Activated T-helper 2 cell treated with anti-CD3 and anti-CD28 coated beads, Interferon-gamma antibody, Interleukin-2, Interleukin-4, amounts not matched to agents 10 μg/mL and 5 μg/mL and 100 μg/mL, durations not matched to agents 14 hours and 24 hours and 36 hours (primary cell): ENCODE results near the gene RLIM. TPM values are rescaled to one million over a fixed set of nuclear protein-coding genes. Genes with fewer than 3 reads are reported as not detected.
A peak's percentile ranks its signal among the peaks of the same experiment; 100 is the strongest.

Experiments
- DNase-seq: peaks from one replicate; pipeline ENCODE4 v3.0.0; 2021; ENCODE audit warnings: low spot score
- H3K27ac Mint-ChIP-seq: one replicate; pipeline ENCODE4 v1.8.0; 2021; ENCODE audit warnings: mixed read lengths
- H3K27me3 Mint-ChIP-seq: one replicate; pipeline ENCODE4 v1.8.0; 2021; ENCODE audit warnings: low read depth, mixed read lengths
- H3K36me3 Mint-ChIP-seq: one replicate; pipeline ENCODE4 v1.8.0; 2021; ENCODE audit warnings: low read depth, mixed read lengths
- H3K4me1 Mint-ChIP-seq: one replicate; pipeline ENCODE4 v1.8.0; 2021; ENCODE audit warnings: low read depth, mixed read lengths
- H3K4me3 Mint-ChIP-seq: one replicate; pipeline ENCODE4 v1.8.0; 2021; ENCODE audit warnings: low read depth, mild to moderate bottlenecking, moderate library complexity, mixed read lengths
- H3K9me3 Mint-ChIP-seq: one replicate; pipeline ENCODE4 v1.8.0; 2021; ENCODE audit warnings: mixed read lengths
- intact Hi-C: fragments of 100-400 bp; cut with micrococcal nuclease; formaldehyde crosslinking; loops from one replicate; pipeline ENCODE4 v1.15.1; 2023
- total RNA-seq: library from RNA; stranded (reverse); gene quantifications from 2 replicates; pipeline ENCODE4 v1.2.3, GENCODE V29; 2022

The RLIM gene
- total RNA-seq, 1 donor from 2014 or later: 38.7 TPM

DNA sequence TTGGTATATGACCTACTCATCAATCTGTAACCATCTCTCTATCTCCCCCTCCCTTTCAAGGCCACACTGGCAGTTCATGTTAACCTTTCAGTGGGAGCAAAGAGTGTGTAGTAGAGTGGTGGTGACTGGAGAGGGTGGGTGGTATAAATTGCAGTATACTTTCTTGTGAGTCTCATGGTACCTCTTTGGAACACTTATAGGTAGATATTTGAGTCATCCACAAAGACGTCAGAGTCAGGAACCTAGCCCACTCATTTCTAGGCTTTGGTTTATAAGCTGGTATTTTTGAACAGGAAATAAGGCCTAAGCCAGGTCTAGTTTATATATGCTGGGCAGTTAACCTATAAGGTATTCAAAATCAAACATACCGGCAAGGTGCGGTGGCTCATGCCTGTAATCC lies 36.3 kb downstream of the RLIM start:
- no peak for DNase-seq
- Mint-ChIP-seq H3K4me1 (peaks cover 10% of the 10 kb centered on the region), H3K36me3 (peaks cover 19% of the 10 kb centered on the region), H3K4me3 (no peak overlapping the region), H3K27ac (peak overlapping the region; percentile 75), H3K9me3 (no peaks in the 10 kb centered on the region), H3K27me3 (no peaks in the 10 kb centered on the region)
- intact Hi-C loops: loop anchor here (1.0 to 5.0 kb wide), 4 partner anchors 27 to 1169 kb away; partner anchors contain the start of gene RLIM

DNA sequence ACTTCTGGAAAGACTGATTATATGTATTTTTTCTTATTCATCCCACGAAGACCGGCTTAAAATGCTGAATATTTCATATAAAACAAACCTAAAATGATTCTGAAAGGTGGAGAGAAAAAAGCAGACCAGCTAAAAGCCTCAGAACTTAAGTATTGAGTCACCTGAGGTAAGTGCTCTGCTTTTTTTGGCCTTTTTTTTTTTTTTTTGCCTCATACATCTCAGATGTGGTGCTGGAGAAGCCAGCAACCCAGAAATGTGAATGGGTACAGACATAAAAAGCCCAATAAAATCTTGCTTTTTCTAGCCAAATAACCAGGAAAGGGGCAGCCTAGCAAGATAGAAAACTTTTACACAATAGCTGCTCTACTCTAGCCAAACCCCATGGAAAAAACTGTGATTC lies 57.0 kb downstream of the RLIM start:
- H3K36me3 Mint-ChIP-seq: no peaks in the 10 kb centered on the region
- H3K27me3 Mint-ChIP-seq: no peaks in the 10 kb centered on the region
- H3K4me1 Mint-ChIP-seq: peaks cover 1% of the 10 kb centered on the region
- H3K9me3 Mint-ChIP-seq: no peaks in the 10 kb centered on the region
- intact Hi-C loops: loop anchor here (10.0 kb wide), 2 partner anchors 423 to 1047 kb away; no protein-coding TSS in a partner anchor
- H3K4me3 Mint-ChIP-seq: no peak overlapping the region
- DNase-seq: no peak
- H3K27ac Mint-ChIP-seq: no peak overlapping the region

DNA sequence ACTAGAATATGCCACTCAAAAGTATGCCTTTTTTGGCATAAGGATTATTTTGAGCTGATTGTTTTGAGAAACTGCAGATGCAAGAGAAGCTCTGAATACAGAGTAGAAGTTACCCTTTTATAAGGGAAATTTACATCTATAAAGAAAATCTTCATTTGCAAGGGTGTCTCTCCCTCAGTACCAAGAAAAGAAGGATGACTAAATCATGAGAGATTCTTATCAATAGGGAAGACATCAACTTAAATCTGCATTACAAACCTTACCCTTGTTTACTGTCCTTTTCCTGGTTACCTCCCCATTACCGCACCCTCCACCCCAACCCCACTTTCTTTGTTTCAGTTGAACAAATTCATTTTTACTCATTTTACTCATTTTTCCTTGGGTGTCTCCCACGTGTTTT lies 62.5 kb downstream of the RLIM start:
- no peaks in the 10 kb centered on the region for H3K9me3 Mint-ChIP-seq
- H3K36me3 Mint-ChIP-seq: no peaks in the 10 kb centered on the region
- no peak overlapping the region for H3K4me3 Mint-ChIP-seq
- no peaks in the 10 kb centered on the region for H3K27me3 Mint-ChIP-seq
- no peak overlapping the region for H3K27ac Mint-ChIP-seq
- peaks cover 6% of the 10 kb centered on the region for H3K4me1 Mint-ChIP-seq
- DNase-seq: no peak
- intact Hi-C loops: loop anchor here (2.0 to 10.0 kb wide), 7 partner anchors 27 to 1053 kb away; no protein-coding TSS in a partner anchor

- H3K27ac Mint-ChIP-seq: no peak overlapping the region
These were observed 64.1 kb downstream of the RLIM start for GRCh38 chrX:74550295-74550802.

GRCh38 chrX:74546984-74547383 lies 67.4 kb downstream of the RLIM start:
- Mint-ChIP-seq H3K4me1 (peaks cover 6% of the 10 kb centered on the region), H3K27me3 (no peaks in the 10 kb centered on the region), H3K27ac (no peak overlapping the region), H3K36me3 (no peaks in the 10 kb centered on the region), H3K4me3 (no peak overlapping the region), H3K9me3 (no peaks in the 10 kb centered on the region)
- intact Hi-C loops: no loop called here
- no peak for DNase-seq

More at GRCh38 chrX:74550295-74550802, 64.1 kb downstream of the RLIM start:
- H3K36me3 Mint-ChIP-seq: no peaks in the 10 kb centered on the region
- H3K4me3 Mint-ChIP-seq: peak overlapping the region; percentile 39
- no peaks in the 10 kb centered on the region for H3K27me3 Mint-ChIP-seq
- intact Hi-C loops: loop anchor here (1.0 to 10.0 kb wide), 8 partner anchors 28 to 1054 kb away; no protein-coding TSS in a partner anchor
- H3K9me3 Mint-ChIP-seq: no peaks in the 10 kb centered on the region
- H3K4me1 Mint-ChIP-seq: peaks cover 6% of the 10 kb centered on the region
- DNase-seq: peak; percentile 68

GRCh38 chrX:74545880-74546523 lies 68.4 kb downstream of the RLIM start:
- Mint-ChIP-seq H3K4me3 (no peak overlapping the region), H3K36me3 (no peaks in the 10 kb centered on the region), H3K9me3 (no peaks in the 10 kb centered on the region), H3K4me1 (peaks cover 12% of the 10 kb centered on the region), H3K27ac (no peak overlapping the region), H3K27me3 (no peaks in the 10 kb centered on the region)
- intact Hi-C loops: no loop called here
- no peak for DNase-seq

DNA sequence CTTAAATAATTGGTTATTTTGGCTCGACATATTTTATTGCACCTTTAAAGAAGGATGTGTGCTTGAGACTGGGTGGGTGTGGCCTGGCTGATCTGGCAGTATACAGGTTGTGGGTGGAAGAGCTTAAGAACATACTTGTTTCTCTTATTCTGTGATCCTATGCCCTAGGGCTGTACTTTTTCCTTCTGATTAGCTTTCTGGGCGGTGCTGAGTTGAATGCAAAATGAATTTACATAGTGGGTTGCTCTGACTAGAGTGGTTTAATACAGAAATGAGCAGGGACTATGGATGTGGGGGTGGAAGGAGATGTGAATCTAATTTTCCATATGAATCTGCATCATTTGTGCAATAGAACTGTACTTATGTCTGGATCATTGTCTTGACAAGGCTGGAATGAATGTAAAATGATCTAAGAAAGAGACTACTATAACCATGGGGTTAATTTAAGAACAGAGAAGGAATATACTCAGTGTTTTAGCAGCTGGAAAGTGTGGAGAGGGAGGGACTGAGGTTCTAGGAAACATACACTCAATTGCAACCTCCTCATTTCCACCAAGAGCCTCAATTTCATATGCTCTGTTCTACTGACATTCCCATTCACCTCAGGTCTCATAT lies 73.7 kb downstream of the RLIM start:
- Mint-ChIP-seq H3K4me3 (no peak overlapping the region), H3K4me1 (peaks cover 22% of the 10 kb centered on the region), H3K27me3 (no peaks in the 10 kb centered on the region), H3K9me3 (no peaks in the 10 kb centered on the region), H3K27ac (peak overlapping the region; percentile 63), H3K36me3 (no peaks in the 10 kb centered on the region)
- no peak for DNase-seq
- intact Hi-C loops: no loop called here

DNA sequence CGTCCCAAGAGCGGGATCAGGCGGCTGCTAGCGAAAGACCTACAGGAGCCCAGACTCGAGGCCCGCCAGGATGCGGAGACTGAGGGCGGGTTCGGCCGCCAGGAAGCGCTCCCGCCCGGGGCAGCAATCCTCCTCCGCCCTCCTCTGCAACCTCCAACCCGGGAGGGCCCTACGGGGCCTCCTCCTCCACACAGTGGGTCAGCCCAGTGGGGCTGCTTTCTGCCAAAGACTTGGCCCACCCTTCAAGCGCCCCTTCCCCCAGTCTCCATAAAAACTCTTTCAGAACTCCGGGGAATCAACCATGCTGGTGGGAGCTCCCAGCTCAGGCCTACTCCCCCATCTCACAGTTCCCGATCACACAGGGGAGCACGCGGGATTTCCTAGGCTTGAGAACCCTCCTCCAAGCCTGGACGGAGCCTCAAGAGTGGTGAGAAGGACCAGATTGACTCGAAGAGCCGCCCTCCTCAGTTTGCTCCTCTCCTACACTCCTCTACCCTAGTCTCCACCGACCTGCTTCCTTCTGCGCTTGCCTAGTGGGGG lies 77.5 kb downstream of the RLIM start:
- Mint-ChIP-seq H3K9me3 (no peaks in the 10 kb centered on the region), H3K27me3 (no peaks in the 10 kb centered on the region), H3K27ac (peak overlapping the region; percentile 79), H3K36me3 (no peaks in the 10 kb centered on the region), H3K4me1 (peaks cover 34% of the 10 kb centered on the region), H3K4me3 (peak overlapping the region; percentile 75)
- intact Hi-C loops: loop anchor here (5.0 kb wide), 1 partner anchor 75 kb away; the partner anchor contains the start of gene RLIM
- no peak for DNase-seq

DNA sequence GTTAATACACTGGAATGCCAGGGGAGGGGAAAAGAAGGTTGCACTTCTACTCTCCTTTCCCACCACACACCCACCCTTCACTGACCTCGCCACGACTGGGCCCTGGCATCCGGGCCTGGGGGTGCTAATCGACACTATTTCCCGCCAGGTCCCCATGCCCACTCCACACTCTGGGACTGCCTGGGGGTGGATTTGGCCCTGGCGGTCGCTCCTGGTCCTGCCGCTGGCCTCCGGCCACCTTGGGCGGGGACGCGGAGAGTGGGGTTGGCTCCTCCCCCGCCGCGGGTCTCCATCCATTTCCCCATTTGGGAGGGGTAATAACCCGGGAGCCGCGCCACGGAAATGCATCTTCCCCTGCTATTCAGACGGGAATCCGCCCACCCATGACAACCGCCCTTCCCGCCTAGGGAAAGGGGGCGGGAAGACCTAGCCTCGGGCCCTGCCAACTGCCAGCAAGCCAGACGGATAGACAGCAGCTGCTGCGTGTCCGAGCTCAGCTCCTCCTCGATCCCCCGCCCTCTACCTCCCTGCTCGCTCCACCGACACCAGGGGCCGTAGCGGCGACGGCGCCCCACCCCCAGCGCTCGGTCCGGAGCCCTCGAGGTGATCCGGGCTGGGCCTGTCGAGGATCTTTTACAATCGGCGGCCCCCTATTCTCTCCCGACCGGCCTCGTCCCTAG lies 78.1 kb downstream of the RLIM start:
- H3K36me3 Mint-ChIP-seq: no peaks in the 10 kb centered on the region
- no peaks in the 10 kb centered on the region for H3K9me3 Mint-ChIP-seq
- no peaks in the 10 kb centered on the region for H3K27me3 Mint-ChIP-seq
- H3K27ac Mint-ChIP-seq: peak overlapping the region; percentile 82
- peak; percentile 9 for DNase-seq
- H3K4me3 Mint-ChIP-seq: peak overlapping the region; percentile 75
- intact Hi-C loops: loop anchor here (5.0 kb wide), 1 partner anchor 76 kb away; the partner anchor contains the start of gene RLIM
- peaks cover 30% of the 10 kb centered on the region for H3K4me1 Mint-ChIP-seq

DNA sequence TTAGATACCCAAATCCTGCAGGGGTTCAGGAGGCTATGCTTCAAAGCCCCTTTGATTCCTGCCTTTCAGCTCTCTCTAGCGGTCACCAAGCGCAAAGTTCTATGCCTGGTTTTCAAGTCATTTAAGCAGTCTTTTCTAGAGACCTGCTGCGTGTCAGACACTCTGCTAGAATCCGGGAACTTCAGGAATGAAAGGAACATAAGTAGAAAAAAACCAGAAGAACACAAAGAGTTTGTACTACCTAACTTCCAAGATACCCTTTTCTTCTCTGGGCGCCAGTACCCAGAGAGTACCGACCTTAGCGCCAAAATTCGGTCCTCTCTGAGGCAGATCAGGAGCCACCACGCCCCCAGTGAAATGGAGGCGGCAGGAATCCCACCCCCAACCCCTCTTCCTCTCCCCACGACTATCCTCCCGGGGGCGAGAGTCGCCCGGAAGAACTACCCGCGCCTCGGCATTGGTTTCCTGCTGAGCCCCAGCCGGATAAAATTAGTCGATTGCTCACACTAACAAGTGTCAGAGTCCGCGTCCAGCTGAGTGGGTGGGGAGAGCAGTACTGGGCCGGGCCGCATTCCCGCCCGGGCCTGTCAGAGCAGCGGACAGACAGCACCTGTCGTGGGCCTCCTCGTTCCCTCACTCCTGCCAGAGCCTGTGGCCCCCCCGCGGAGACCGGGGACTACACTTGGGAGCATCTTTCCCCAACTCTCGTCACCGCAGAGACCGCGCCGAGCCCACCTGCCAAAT lies 78.8 kb downstream of the RLIM start:
- DNase-seq: peak; percentile 17
- intact Hi-C loops: loop anchor here (2.0 to 5.0 kb wide), 3 partner anchors 29 to 77 kb away; partner anchors contain the start of gene RLIM
- Mint-ChIP-seq H3K4me3 (peak overlapping the region; percentile 75), H3K27me3 (no peaks in the 10 kb centered on the region), H3K36me3 (no peaks in the 10 kb centered on the region), H3K4me1 (peaks cover 24% of the 10 kb centered on the region), H3K27ac (peak overlapping the region; percentile 82), H3K9me3 (no peaks in the 10 kb centered on the region)
